Smooth muscle cell (in vitro differentiated cells): ENCODE data around the gene ITGA1. TPM values are rescaled to one million over a fixed set of nuclear protein-coding genes. Genes with fewer than 3 reads are reported as not detected.

Experiments used
- DNase-seq: peaks from one replicate; lab custom pipeline; 2025; ENCODE audit not compliant: unreplicated experiment; lab: John Stamatoyannopoulos, UW
- H2AFZ ChIP-seq: fragments of 200-600 bp; sonication (generic); 2 replicates; pipeline ENCODE4 v1.6.0; 2016; ENCODE audit warnings: antibody characterized with exemption, low read depth, mild to moderate bottlenecking
- H3F3A ChIP-seq: fragments of 200-600 bp; sonication (generic); 2 replicates; pipeline ENCODE4 v1.6.0; 2017; ENCODE audit warnings: antibody characterized with exemption, low read depth
- H3K27ac ChIP-seq: fragments of 200-600 bp; sonication (generic); 2 replicates; pipeline ENCODE4 v1.5.1; 2016; ENCODE audit warnings: low read depth, mild to moderate bottlenecking
- H3K27me3 ChIP-seq: fragments of 200-600 bp; sonication (generic); 2 replicates; pipeline ENCODE4 v1.6.1; 2016; ENCODE audit warnings: low read depth, mild to moderate bottlenecking
- H3K36me3 ChIP-seq: fragments of 200-600 bp; sonication (generic); 2 replicates; pipeline ENCODE4 v1.5.1; 2016; ENCODE audit warnings: low read depth
- H3K4me1 ChIP-seq: fragments of 200-600 bp; sonication (generic); 2 replicates; pipeline ENCODE4 v1.5.1; 2016; ENCODE audit warnings: low read depth
- H3K4me2 ChIP-seq: fragments of 200-600 bp; sonication (generic); 2 replicates; pipeline ENCODE4 v1.6.0; 2016; ENCODE audit warnings: mild to moderate bottlenecking
- H3K4me3 ChIP-seq: fragments of 200-600 bp; sonication (generic); 2 replicates; pipeline ENCODE4 v1.5.1; 2016; ENCODE audit warnings: mild to moderate bottlenecking
- H3K79me2 ChIP-seq: fragments of 200-600 bp; sonication (generic); 2 replicates; pipeline ENCODE4 v1.6.0; 2016; ENCODE audit warnings: low read depth, mild to moderate bottlenecking
- H3K9ac ChIP-seq: fragments of 200-600 bp; sonication (generic); 2 replicates; pipeline ENCODE4 v1.6.0; 2016; ENCODE audit warnings: low read depth
- H3K9me3 ChIP-seq: fragments of 200-600 bp; sonication (generic); replicated peaks from 2 replicates; pipeline ENCODE4 v1.5.1; 2016; ENCODE audit warnings: low read depth
- H4K20me1 ChIP-seq: fragments of 200-600 bp; sonication (generic); 2 replicates; pipeline ENCODE4 v1.6.0; 2016; ENCODE audit warnings: low read depth
- WGBS: methylation state at CpG from one replicate; pipeline ENCODE4 v1.1.7; 2016; ENCODE audit warnings: low lambda C conversion rate; 5-methylcytosine and 5-hydroxymethylcytosine counted together
- polyA plus RNA-seq: library from polyadenylated mRNA; unstranded; fragments of >200 nt; fragmentation: Nextera tagmentation; extraction: Ambion mirVana; gene quantifications from 2 replicates; pipeline ENCODE4 v1.2.1, GENCODE V29; 2016
- total RNA-seq: library from RNA; depleted of rRNA; stranded (reverse); fragments of >200 nt; gene quantifications from 2 replicates; pipeline ENCODE4 v1.2.3, GENCODE V29; 2014
- TF ChIP-seq, protein P1 (sequence below): fragments of 200-600 bp; sonication (generic); IDR thresholded peaks from 2 replicates; pipeline ENCODE4 v1.5.1; 2017; ENCODE audit warnings: borderline replicate concordance, mild to moderate bottlenecking, antibody characterized with exemption; ENCODE audit not compliant: insufficient read depth, poor library complexity, severe bottlenecking

Gene ITGA1
- total and polyA plus RNA-seq, 2 experiments from 2014 or later: 85.2 to 250 TPM

DNA sequence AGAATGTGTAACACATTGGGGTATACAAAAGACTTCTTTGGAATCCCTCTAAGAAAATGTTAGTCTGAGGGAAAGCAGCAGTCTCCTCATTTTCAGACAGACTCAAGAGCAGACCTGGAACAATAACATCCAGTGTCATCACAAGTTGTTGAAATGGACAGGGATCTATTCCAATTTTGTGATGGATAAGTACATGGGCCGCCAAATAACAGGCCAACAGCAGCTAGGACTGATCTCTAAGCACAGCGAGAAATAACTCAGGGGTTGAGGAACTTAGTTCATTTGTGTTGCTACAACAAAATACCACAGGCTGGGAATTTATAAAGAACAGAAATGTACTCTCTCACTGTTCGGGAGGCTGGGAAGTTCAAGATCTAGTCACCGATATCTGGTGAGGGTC, 193.8 kb downstream of the ITGA1 start:
- Histone ChIP-seq H3K9ac (no peak overlapping the region), H2AFZ (no peak overlapping the region), H3K4me2 (no peak overlapping the region), H4K20me1 (no peaks in the 10 kb centered on the region), H3K79me2 (no peaks in the 10 kb centered on the region), H3K27me3 (no peaks in the 10 kb centered on the region), H3K4me3 (no peak overlapping the region), H3K27ac (no peak overlapping the region), H3K4me1 (no peaks in the 10 kb centered on the region), H3K36me3 (no peaks in the 10 kb centered on the region), H3K9me3 (no peaks in the 10 kb centered on the region), H3F3A (no peaks in the 10 kb centered on the region)
- no peak for DNase-seq
- WGBS: 89% methylated on average over 4 of the region's 4 CpGs
- TF ChIP-seq, protein P1, sequence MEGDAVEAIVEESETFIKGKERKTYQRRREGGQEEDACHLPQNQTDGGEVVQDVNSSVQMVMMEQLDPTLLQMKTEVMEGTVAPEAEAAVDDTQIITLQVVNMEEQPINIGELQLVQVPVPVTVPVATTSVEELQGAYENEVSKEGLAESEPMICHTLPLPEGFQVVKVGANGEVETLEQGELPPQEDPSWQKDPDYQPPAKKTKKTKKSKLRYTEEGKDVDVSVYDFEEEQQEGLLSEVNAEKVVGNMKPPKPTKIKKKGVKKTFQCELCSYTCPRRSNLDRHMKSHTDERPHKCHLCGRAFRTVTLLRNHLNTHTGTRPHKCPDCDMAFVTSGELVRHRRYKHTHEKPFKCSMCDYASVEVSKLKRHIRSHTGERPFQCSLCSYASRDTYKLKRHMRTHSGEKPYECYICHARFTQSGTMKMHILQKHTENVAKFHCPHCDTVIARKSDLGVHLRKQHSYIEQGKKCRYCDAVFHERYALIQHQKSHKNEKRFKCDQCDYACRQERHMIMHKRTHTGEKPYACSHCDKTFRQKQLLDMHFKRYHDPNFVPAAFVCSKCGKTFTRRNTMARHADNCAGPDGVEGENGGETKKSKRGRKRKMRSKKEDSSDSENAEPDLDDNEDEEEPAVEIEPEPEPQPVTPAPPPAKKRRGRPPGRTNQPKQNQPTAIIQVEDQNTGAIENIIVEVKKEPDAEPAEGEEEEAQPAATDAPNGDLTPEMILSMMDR: no peak

DNA sequence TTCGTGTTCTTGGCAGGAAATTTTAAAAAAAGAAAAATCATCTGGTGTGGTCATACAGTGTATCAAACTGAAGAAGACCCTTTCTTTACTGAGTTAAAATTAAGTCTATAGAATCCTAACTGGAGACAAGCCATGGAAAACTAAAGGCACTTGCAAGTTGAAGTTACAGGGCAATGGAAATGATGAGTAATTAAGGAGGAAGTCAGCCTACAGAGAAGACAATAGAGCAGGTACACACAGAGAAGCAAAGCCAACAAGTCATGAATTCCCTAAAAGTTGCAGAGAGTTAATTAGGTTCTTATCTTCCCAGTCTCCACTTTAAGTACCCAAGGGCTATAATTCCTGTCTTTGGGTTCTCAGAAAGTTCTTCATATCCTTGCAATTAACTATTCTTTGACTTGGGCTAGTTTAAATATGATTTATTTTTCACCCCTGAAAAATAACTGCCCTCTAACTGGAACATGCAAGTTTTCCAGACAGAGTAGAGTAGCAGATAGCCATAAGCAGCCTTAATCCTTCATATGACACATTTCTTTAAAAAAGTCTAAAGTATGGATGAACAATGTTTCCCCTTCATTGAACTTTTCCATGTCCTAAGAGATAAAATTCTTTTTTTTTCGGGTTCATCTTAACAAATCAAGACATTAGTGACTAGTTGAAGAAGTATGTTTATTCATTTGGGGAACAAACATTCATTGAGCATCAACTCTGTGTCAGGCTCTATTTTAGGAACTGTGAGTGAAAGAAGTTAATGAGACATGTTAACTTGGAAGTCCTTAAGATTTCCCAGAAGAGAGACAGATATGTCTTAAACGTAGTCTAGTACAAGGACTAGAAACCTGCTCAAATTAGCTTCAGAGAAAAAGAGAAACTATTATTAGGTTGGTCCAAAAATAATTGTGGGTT, 196.3 kb downstream of the ITGA1 start:
- peak overlapping the region; percentile 62 for H3K27ac ChIP-seq
- H3K79me2 ChIP-seq: no peaks in the 10 kb centered on the region
- H3K4me1 ChIP-seq: peaks cover 7% of the 10 kb centered on the region
- peak overlapping the region; percentile 60 for H3K4me2 ChIP-seq
- no peak for DNase-seq
- WGBS: 35% methylated on average over 3 of the region's 3 CpGs
- no peak overlapping the region for H3K4me3 ChIP-seq
- H4K20me1 ChIP-seq: no peaks in the 10 kb centered on the region
- H2AFZ ChIP-seq: no peak overlapping the region
- no peaks in the 10 kb centered on the region for H3K9me3 ChIP-seq
- no peaks in the 10 kb centered on the region for H3K27me3 ChIP-seq
- no peak overlapping the region for H3K9ac ChIP-seq
- TF ChIP-seq, protein P1: no peak
- H3F3A ChIP-seq: peaks cover 3% of the 10 kb centered on the region
- no peaks in the 10 kb centered on the region for H3K36me3 ChIP-seq

DNA sequence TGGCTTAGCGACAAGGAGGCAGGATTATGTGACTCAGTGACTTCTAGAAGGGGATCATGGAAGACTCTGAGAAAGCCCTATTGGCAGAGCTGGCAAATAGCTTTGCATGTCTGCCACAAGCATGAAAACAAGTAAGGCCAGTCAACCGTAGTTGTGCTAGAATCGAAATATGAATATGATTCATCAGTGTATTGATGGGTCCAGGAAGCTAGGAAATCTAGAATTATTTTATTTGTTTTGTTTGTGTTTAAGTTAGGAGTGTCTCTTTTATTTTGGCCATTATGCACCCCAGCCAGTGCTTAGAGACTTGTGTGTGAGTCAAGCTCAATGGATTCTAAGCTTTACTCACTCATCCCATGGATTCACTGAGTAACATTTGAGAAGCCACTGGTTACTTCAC, 197.6 kb downstream of the ITGA1 start:
- Histone ChIP-seq H3K9me3 (no peaks in the 10 kb centered on the region), H3F3A (peaks cover 3% of the 10 kb centered on the region), H4K20me1 (no peaks in the 10 kb centered on the region), H3K27me3 (no peaks in the 10 kb centered on the region), H2AFZ (no peak overlapping the region), H3K4me1 (peaks cover 12% of the 10 kb centered on the region), H3K9ac (no peak overlapping the region), H3K36me3 (no peaks in the 10 kb centered on the region), H3K27ac (peak overlapping the region; percentile 62), H3K4me3 (no peak overlapping the region), H3K79me2 (no peaks in the 10 kb centered on the region), H3K4me2 (no peak overlapping the region)
- TF ChIP-seq, protein P1: no peak
- 85% methylated on average over 3 of the region's 3 CpGs for WGBS
- DNase-seq: no peak
